GM12864 (cell line): ENCODE measurements around the gene MBNL2.

Experiments
- DNase-seq: peaks from one replicate; pipeline ENCODE4 v3.0.0-alpha.2; 2011; ENCODE audit warnings: low read depth
- H3K4me3 ChIP-seq: 2 replicates; pipeline ENCODE4 v1.5.1; 2011; ENCODE audit warnings: mild to moderate bottlenecking, low read depth, low read length, control low read depth
- TF ChIP-seq, protein P1 (sequence below): IDR thresholded peaks from 2 replicates; pipeline ENCODE4 v1.5.1; 2011; ENCODE audit warnings: low read depth, mild to moderate bottlenecking, moderate library complexity, low read length, control low read depth, inconsistent platforms; ENCODE audit errors: missing control alignments

MBNL2 gene

DNA sequence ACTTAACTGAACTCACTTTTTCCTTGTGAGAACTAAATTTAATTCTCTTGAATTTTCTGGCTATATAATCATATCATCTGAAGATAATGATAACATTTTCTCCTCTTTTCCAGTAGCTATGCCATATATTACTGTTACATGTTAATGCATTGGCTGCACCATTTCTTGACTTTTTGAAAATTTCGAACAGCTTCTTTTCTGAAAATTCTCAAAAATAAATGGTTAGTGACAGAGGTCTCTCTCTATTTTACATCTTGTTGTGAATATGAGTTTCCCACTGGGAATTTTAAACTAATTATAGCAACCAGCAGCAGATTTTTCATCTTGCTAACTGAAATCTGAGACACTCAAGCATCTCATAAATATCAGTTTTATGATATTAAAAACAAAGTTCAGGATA is 30.6 kb downstream of the MBNL2 start:
- TF ChIP-seq, protein P1, sequence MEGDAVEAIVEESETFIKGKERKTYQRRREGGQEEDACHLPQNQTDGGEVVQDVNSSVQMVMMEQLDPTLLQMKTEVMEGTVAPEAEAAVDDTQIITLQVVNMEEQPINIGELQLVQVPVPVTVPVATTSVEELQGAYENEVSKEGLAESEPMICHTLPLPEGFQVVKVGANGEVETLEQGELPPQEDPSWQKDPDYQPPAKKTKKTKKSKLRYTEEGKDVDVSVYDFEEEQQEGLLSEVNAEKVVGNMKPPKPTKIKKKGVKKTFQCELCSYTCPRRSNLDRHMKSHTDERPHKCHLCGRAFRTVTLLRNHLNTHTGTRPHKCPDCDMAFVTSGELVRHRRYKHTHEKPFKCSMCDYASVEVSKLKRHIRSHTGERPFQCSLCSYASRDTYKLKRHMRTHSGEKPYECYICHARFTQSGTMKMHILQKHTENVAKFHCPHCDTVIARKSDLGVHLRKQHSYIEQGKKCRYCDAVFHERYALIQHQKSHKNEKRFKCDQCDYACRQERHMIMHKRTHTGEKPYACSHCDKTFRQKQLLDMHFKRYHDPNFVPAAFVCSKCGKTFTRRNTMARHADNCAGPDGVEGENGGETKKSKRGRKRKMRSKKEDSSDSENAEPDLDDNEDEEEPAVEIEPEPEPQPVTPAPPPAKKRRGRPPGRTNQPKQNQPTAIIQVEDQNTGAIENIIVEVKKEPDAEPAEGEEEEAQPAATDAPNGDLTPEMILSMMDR, result no peak
- no peak overlapping the region for H3K4me3 ChIP-seq
- DNase-seq, result no peak

- no peak overlapping the region for H3K4me3 ChIP-seq
- DNase-seq, result no peak
- TF ChIP-seq, protein P1, result no peak
These were observed 31.6 kb downstream of the MBNL2 start for GRCh38 chr13:97253581-97254293.

- DNase-seq, result no peak
- TF ChIP-seq, protein P1, result no peak
- no peak overlapping the region for H3K4me3 ChIP-seq
These were observed 32.7 kb downstream of the MBNL2 start for GRCh38 chr13:97254816-97255215.

- no peak for DNase-seq
- H3K4me3 ChIP-seq, result no peak overlapping the region
- TF ChIP-seq, protein P1, result no peak
These were observed 33.4 kb downstream of the MBNL2 start for GRCh38 chr13:97255515-97256021.

GRCh38 chr13:97256343-97256783 is 34.2 kb downstream of the MBNL2 start:
- DNase-seq, result no peak
- H3K4me3 ChIP-seq, result no peak overlapping the region
- TF ChIP-seq, protein P1, result no peak

DNA sequence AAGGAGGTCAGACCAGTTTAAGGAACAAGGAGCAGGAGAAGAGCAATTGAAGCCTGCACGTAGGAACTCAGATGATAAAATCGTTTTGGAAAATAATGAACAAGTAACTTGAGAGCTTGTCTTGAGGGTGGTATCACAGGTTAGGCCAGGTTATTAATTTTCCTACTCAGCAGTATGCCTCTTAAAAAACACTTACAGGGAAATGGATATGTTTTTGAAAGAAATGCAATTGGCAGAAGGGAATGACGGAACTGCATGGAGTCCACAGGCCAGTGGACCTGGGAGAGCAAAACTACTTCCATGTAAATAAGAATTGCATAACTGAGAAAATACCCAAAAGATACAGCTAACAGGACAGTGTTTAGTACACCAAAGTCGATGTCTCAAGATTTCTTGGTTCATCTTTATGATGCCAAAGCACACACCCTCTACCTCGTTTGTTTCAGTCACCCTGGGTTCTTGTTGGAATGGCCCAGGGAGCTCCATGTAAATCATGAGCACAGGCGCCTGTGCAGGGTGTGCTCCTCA is 35.2 kb downstream of the MBNL2 start:
- DNase-seq, result no peak
- H3K4me3 ChIP-seq, result no peak overlapping the region
- TF ChIP-seq, protein P1, result no peak
